PC-3 (cell line): Measurements from ENCODE around the gene TENT4B.

Experiments used
- EZH2 ChIP-seq: fragments of 300-600 bp; sonication (generic); IDR thresholded peaks from one replicate; pipeline ENCODE4 v1.6.1; 2017; ENCODE audit warnings: antibody characterized with exemption, mild to moderate bottlenecking, low read length; ENCODE audit not compliant: unreplicated experiment
- EZH2phosphoT487 ChIP-seq: fragments of 300-600 bp; sonication (generic); IDR thresholded peaks from 2 replicates; pipeline ENCODE4 v1.6.1; 2018; ENCODE audit warnings: mild to moderate bottlenecking, antibody characterized with exemption, low read length, borderline replicate concordance
- TF ChIP-seq, protein P1 (sequence below): fragments of 300-600 bp; sonication (generic); conservative IDR thresholded peaks from 2 replicates; pipeline ENCODE4 v1.5.1; 2017; ENCODE audit warnings: antibody characterized with exemption, low read depth, mild to moderate bottlenecking, low read length

DNA sequence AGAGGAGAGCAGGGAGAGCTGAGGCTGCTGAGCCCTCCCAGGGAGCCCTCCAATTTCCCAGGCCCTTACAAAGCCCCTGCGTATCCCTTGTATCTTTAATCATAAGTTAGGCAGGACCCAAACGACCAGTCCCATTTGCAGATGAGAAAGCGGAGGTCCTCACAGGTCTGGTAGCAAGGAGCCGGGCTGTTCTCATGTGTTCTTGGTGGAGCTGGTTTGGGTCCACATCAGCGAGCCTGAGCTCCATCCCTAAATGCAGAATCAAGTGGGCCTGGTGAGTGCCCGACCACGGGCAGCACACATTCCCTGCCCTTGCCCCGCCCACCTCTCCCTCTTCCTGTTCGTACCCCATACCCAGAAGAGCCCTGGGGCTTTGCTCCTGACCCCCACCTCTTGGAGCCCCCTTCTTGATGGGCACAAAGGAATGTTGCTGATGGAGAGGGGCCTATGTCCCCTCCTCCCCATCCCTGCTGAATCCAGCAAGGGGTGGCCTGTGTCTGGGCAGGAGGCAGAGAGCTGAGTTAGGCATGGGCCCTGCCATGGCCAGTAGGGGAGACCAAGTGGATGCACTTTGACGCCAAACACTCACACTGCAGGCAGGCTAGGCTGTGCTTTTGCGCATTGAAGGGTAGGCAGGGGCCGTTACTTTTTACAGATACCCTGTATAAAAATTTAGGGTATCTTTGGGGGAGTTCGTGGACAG, 95.0 kb downstream of the TENT4B start:
- TF ChIP-seq, protein P1, sequence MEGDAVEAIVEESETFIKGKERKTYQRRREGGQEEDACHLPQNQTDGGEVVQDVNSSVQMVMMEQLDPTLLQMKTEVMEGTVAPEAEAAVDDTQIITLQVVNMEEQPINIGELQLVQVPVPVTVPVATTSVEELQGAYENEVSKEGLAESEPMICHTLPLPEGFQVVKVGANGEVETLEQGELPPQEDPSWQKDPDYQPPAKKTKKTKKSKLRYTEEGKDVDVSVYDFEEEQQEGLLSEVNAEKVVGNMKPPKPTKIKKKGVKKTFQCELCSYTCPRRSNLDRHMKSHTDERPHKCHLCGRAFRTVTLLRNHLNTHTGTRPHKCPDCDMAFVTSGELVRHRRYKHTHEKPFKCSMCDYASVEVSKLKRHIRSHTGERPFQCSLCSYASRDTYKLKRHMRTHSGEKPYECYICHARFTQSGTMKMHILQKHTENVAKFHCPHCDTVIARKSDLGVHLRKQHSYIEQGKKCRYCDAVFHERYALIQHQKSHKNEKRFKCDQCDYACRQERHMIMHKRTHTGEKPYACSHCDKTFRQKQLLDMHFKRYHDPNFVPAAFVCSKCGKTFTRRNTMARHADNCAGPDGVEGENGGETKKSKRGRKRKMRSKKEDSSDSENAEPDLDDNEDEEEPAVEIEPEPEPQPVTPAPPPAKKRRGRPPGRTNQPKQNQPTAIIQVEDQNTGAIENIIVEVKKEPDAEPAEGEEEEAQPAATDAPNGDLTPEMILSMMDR: no peak
- TF ChIP-seq EZH2 (no peak), EZH2phosphoT487 (no peak)
